NB4 (cell line): ENCODE measurements around the gene NPEPL1.

Experiments
- CTCF ChIP-seq: IDR thresholded peaks from one replicate; pipeline ENCODE4 v1.5.1; 2012; ENCODE audit warnings: low read depth, low read length
- MYC ChIP-seq: IDR thresholded peaks from 2 replicates; pipeline ENCODE4 v1.6.1; 2011; ENCODE audit warnings: low read depth, low read length
- POLR2A ChIP-seq: IDR thresholded peaks from 2 replicates; pipeline ENCODE4 v1.6.1; 2011; ENCODE audit warnings: mild to moderate bottlenecking; ENCODE audit not compliant: insufficient read length; ENCODE audit errors: extremely low read depth
- TF ChIP-seq, protein P1 (sequence below): IDR thresholded peaks from 2 replicates; pipeline ENCODE4 v1.6.1; 2011; ENCODE audit warnings: low read depth, low read length

DNA sequence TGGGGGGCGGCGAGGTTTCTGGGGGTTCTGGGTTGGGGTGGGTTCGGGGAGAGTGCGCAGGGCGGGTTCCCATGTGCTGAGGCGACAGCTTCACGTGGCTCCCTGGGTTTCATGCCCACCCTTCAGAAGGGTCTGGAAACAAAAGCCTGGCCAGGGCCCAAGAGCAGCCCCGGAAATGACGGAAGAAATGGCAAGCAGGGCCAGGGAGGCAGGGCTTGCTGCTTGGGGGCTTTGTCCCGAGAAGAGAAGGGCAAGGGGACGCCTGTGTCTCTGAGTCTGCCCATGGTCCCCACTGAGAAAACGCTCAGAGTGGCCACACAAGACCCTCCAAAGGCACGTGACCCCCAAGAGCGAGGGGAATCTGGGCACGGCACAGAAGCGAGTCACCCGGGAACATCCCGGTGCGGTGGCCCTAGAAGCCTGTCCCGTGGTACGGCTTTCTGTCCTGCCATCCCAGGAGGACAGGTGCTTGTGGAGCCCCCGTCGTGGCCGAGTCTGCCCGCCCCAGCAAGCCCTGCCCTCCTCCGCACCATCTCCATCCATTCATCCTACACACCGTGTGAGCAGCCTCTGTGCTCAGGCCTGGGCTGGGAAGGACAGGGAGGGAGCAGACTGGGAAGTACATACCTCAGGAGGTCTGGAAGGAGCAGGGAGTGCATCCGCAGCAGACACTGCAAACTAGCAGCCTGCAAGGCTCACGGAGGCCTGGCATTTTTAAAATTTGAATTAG lies 9.0 kb downstream of the NPEPL1 start:
- TF ChIP-seq CTCF (no peak), POLR2A (no peak), MYC (no peak)
- TF ChIP-seq, protein P1, sequence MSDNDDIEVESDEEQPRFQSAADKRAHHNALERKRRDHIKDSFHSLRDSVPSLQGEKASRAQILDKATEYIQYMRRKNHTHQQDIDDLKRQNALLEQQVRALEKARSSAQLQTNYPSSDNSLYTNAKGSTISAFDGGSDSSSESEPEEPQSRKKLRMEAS = no peak
